MCF 10A (cell line): ENCODE measurements around the gene PIK3CD. TPM values are rescaled to one million over a fixed set of nuclear protein-coding genes. Genes with fewer than 3 reads are reported as not detected.

Experiments used
- BruUV-seq: library from RNA; stranded (reverse); fragments of 400-500 nt; replicated peaks from 2 replicates; lab custom pipeline; 2021; lab: Mats Ljungman, UMichigan
- CTCF ChIA-PET: fragments of 300-600 bp; sonication (Branson Sonifier 250); formaldehyde crosslinking; extraction: SDS; loops from one replicate; lab custom pipeline; 2021; ENCODE audit warnings: antibody characterized with exemption, inconsistent platforms; lab: Yijun Ruan, JAX
- POLR2A ChIA-PET: fragments of 300-600, 350-650 bp; sonication (Branson Sonifier 250); formaldehyde crosslinking; extraction: SDS; loops from one replicate; lab custom pipeline; 2020; ENCODE audit warnings: antibody characterized with exemption, inconsistent platforms; lab: Yijun Ruan, JAX
- DNase-seq: peaks from one replicate; pipeline ENCODE4 v3.0.0-alpha.2; 2018; ENCODE audit not compliant: unreplicated experiment
- H3K27ac Mint-ChIP-seq: one replicate; pipeline ENCODE4 v1.8.0; 2022; ENCODE audit warnings: mild to moderate bottlenecking, low read depth, mixed read lengths; ENCODE audit not compliant: unreplicated experiment
- H3K27me3 Mint-ChIP-seq: one replicate; pipeline ENCODE4 v1.8.0; 2022; ENCODE audit warnings: mixed read lengths; ENCODE audit not compliant: insufficient read depth, unreplicated experiment
- H3K36me3 Mint-ChIP-seq: one replicate; pipeline ENCODE4 v1.8.0; 2022; ENCODE audit warnings: mild to moderate bottlenecking, moderate library complexity, mixed read lengths; ENCODE audit not compliant: insufficient read depth, unreplicated experiment
- H3K4me1 Mint-ChIP-seq: one replicate; pipeline ENCODE4 v1.8.0; 2022; ENCODE audit warnings: mixed read lengths; ENCODE audit not compliant: insufficient read depth, unreplicated experiment
- H3K4me3 Mint-ChIP-seq: one replicate; pipeline ENCODE4 v1.8.0; 2022; ENCODE audit warnings: mild to moderate bottlenecking, moderate library complexity, mixed read lengths; ENCODE audit not compliant: unreplicated experiment
- H3K9me3 Mint-ChIP-seq: one replicate; pipeline ENCODE4 v1.8.0; 2022; ENCODE audit warnings: mixed read lengths; ENCODE audit not compliant: unreplicated experiment
- CTCF ChIP-seq: fragments of 200-600 bp; IDR thresholded peaks from one replicate; pipeline ENCODE4 v1.8.0; 2022; ENCODE audit warnings: antibody characterized with exemption, mild to moderate bottlenecking; ENCODE audit not compliant: unreplicated experiment
- intact Hi-C: fragments of 100-400 bp; cut with micrococcal nuclease; formaldehyde crosslinking; loops from 2 replicates; pipeline ENCODE4 v1.14.1; 2022
- total RNA-seq: library from RNA; stranded (reverse); gene quantifications from 2 replicates; pipeline ENCODE4 v1.2.3, GENCODE V29; 2022

PIK3CD gene
- total RNA-seq, 1 experiment from 2014 or later: 7.0 TPM

GRCh38 chr1:9733160-9733789 is 81.7 kb downstream of the PIK3CD start:
- no TSS peak for BruUV-seq
- H3K4me3 Mint-ChIP-seq: no peak overlapping the region
- no peak overlapping the region for H3K27ac Mint-ChIP-seq
- H3K9me3 Mint-ChIP-seq: no peaks in the 10 kb centered on the region
- intact Hi-C loops: no loop called here
- no peaks in the 10 kb centered on the region for H3K27me3 Mint-ChIP-seq
- TF ChIP-seq CTCF: no peak
- DNase-seq: no peak
- POLR2A ChIA-PET: no interaction called here
- H3K4me1 Mint-ChIP-seq: no peaks in the 10 kb centered on the region
- H3K36me3 Mint-ChIP-seq: peaks cover 87% of the 10 kb centered on the region
- CTCF ChIA-PET: interaction anchor here (0.7 to 0.9 kb wide), 2 partner anchors 42 to 107 kb away, joined by 3 to 4 read pairs; no protein-coding TSS in a partner anchor

- H3K4me3 Mint-ChIP-seq: no peak overlapping the region
- intact Hi-C loops: no loop called here
- POLR2A ChIA-PET: no interaction called here
- DNase-seq: no peak
- H3K9me3 Mint-ChIP-seq: no peaks in the 10 kb centered on the region
- BruUV-seq: no TSS peak
- CTCF ChIA-PET: interaction anchor here (1.2 kb wide), 1 partner anchor 109 kb away, joined by 3 read pairs; no protein-coding TSS in a partner anchor
- H3K36me3 Mint-ChIP-seq: peaks cover 93% of the 10 kb centered on the region
- H3K27ac Mint-ChIP-seq: no peak overlapping the region
- no peaks in the 10 kb centered on the region for H3K27me3 Mint-ChIP-seq
- H3K4me1 Mint-ChIP-seq: no peaks in the 10 kb centered on the region
- no peak for TF ChIP-seq CTCF
Observed at GRCh38 chr1:9735800-9736199, 84.3 kb downstream of the PIK3CD start.

GRCh38 chr1:9736241-9736640 is 84.7 kb downstream of the PIK3CD start:
- intact Hi-C loops: no loop called here
- no peak for TF ChIP-seq CTCF
- Mint-ChIP-seq H3K4me1 (no peaks in the 10 kb centered on the region), H3K27ac (no peak overlapping the region), H3K36me3 (peaks cover 93% of the 10 kb centered on the region), H3K9me3 (no peaks in the 10 kb centered on the region), H3K4me3 (no peak overlapping the region), H3K27me3 (no peaks in the 10 kb centered on the region)
- no TSS peak for BruUV-seq
- ChIA-PET CTCF (interaction anchor here (1.2 kb wide), 1 partner anchor 110 kb away, joined by 3 read pairs; no protein-coding TSS in a partner anchor), POLR2A (no interaction called here)
- DNase-seq: no peak

GRCh38 chr1:9737057-9737456 is 85.5 kb downstream of the PIK3CD start:
- no peak overlapping the region for H3K27ac Mint-ChIP-seq
- no peak overlapping the region for H3K4me3 Mint-ChIP-seq
- no peaks in the 10 kb centered on the region for H3K27me3 Mint-ChIP-seq
- DNase-seq: no peak
- ChIA-PET CTCF (interaction anchor here (0.7 kb wide), 1 partner anchor 45 kb away, joined by 4 read pairs; no protein-coding TSS in a partner anchor), POLR2A (interaction anchor here (0.7 kb wide), 1 partner anchor 18 kb away, joined by 3 read pairs; no protein-coding TSS in a partner anchor)
- no TSS peak for BruUV-seq
- TF ChIP-seq CTCF: no peak
- peaks cover 93% of the 10 kb centered on the region for H3K36me3 Mint-ChIP-seq
- intact Hi-C loops: no loop called here
- no peaks in the 10 kb centered on the region for H3K4me1 Mint-ChIP-seq
- H3K9me3 Mint-ChIP-seq: no peaks in the 10 kb centered on the region
